SK-N-SH (cell line): ENCODE results near the gene CDX1. TPM values are rescaled to one million over a fixed set of nuclear protein-coding genes. Genes with fewer than 3 reads are reported as not detected.

Experiments
- CTCF ChIA-PET: fragments of 300-600, 350-600 bp; formaldehyde crosslinking; extraction: SDS; loops from one replicate; lab custom pipeline; 2021; lab: Yijun Ruan, JAX
- POLR2A ChIA-PET: fragments of 350-600 bp; sonication (Branson Sonifier 250); formaldehyde crosslinking; extraction: SDS; loops from one replicate; lab custom pipeline; 2020; ENCODE audit warnings: antibody characterized with exemption, inconsistent platforms; lab: Yijun Ruan, JAX
- DNase-seq: peaks from one replicate; pipeline ENCODE4 v3.0.0; 2012
- H2AFZ ChIP-seq: fragments of 200-600 bp; sonication (generic); 2 replicates; pipeline ENCODE4 v1.8.1; 2016; ENCODE audit warnings: antibody characterized with exemption, mild to moderate bottlenecking, low read depth
- H3F3A ChIP-seq: fragments of 200-600 bp; sonication (generic); replicated peaks from 2 replicates; pipeline ENCODE3; 2016; ENCODE audit warnings: antibody characterized with exemption, mild to moderate bottlenecking; ENCODE audit not compliant: insufficient read depth
- H3K27ac ChIP-seq, 2 experiments: fragments of 200-500 bp in 1 of 2; fragments of 200-600 bp in 1 of 2; sonication (Bioruptor generic) in 1 of 2; sonication (generic), shearing (Covaris generic) in 1 of 2; 2 replicates each; pipeline versions ENCODE4 v1.5.1 to v1.6.1; 2014 to 2016; ENCODE audit warnings: low read depth in 2 of 2, inconsistent platforms in 1 of 2, low read length in 1 of 2, mild to moderate bottlenecking in 1 of 2, mixed read lengths in 1 of 2
- H3K27me3 ChIP-seq: fragments of 200-600 bp; sonication (generic), shearing (Covaris generic); 2 replicates; pipeline ENCODE4 v1.6.1; 2016; ENCODE audit warnings: mixed run types; ENCODE audit not compliant: insufficient read depth
- H3K36me3 ChIP-seq, 2 experiments: fragments of 200-500 bp in 1 of 2; fragments of 200-600 bp in 1 of 2; sonication (Bioruptor generic) in 1 of 2; sonication (generic) in 1 of 2; replicated peaks in 1 of 2; 2 replicates each; pipeline versions ENCODE3 to v1.5.1; 2014 to 2016; ENCODE audit warnings: low read length in 1 of 2, mild to moderate bottlenecking in 1 of 2; ENCODE audit not compliant: insufficient read depth in 2 of 2, control insufficient read depth in 1 of 2
- H3K4me1 ChIP-seq, 2 experiments: fragments of 200-500 bp in 1 of 2; fragments of 200-600 bp in 1 of 2; sonication (Bioruptor generic) in 1 of 2; sonication (generic), shearing (Covaris generic) in 1 of 2; 2 replicates each; pipeline versions ENCODE4 v1.5.1 to v1.6.1; 2014 to 2016; ENCODE audit warnings: low read depth in 1 of 2, low read length in 1 of 2, mixed run types in 1 of 2; ENCODE audit not compliant: insufficient read depth in 2 of 2, control insufficient read depth in 1 of 2
- H3K4me2 ChIP-seq: fragments of 200-600 bp; sonication (generic), shearing (Covaris generic); 2 replicates; pipeline ENCODE4 v1.6.1; 2017; ENCODE audit warnings: mixed run types
- H3K4me3 ChIP-seq, 2 experiments: fragments of 200-500 bp in 1 of 2; fragments of 200-600 bp in 1 of 2; sonication (Bioruptor generic) in 1 of 2; sonication (generic), shearing (Covaris generic) in 1 of 2; 2 replicates each; pipeline versions ENCODE4 v1.5.1 to v1.8.1; 2014 to 2016; ENCODE audit warnings: low read depth in 2 of 2, inconsistent platforms in 1 of 2, low read length in 1 of 2, mild to moderate bottlenecking in 1 of 2, mixed read lengths in 1 of 2, moderate library complexity in 1 of 2
- H3K79me2 ChIP-seq: fragments of 200-600 bp; sonication (generic); 2 replicates; pipeline ENCODE4 v1.8.1; 2017; ENCODE audit warnings: mild to moderate bottlenecking; ENCODE audit not compliant: insufficient read depth
- H3K9ac ChIP-seq: fragments of 200-600 bp; sonication (generic); 2 replicates; pipeline ENCODE4 v1.6.1; 2017; ENCODE audit warnings: mixed run types
- H3K9me2 ChIP-seq: fragments of 200-600 bp; sonication (generic); 2 replicates; pipeline ENCODE4 v1.6.1; 2017; ENCODE audit warnings: mixed run types
- H3K9me3 ChIP-seq: fragments of 200-600 bp; sonication (generic); 2 replicates; pipeline ENCODE4 v1.6.1; 2017; ENCODE audit warnings: mixed run types, mild to moderate bottlenecking, moderate library complexity
- H4K20me1 ChIP-seq: fragments of 200-600 bp; sonication (generic); 2 replicates; pipeline ENCODE4 v1.6.1; 2017; ENCODE audit warnings: mild to moderate bottlenecking, mixed run types; ENCODE audit not compliant: insufficient read depth
- ELF1 ChIP-seq: IDR thresholded peaks from 2 replicates; pipeline ENCODE4 v1.4.0; 2012
- EZH2phosphoT487 ChIP-seq: fragments of 200-600 bp; sonication (generic); IDR thresholded peaks from 2 replicates; pipeline ENCODE4 v1.6.1; 2017; ENCODE audit warnings: low read depth, mixed run types, mild to moderate bottlenecking, antibody characterized with exemption, moderate library complexity, borderline replicate concordance
- FOSL2 ChIP-seq: IDR thresholded peaks from 2 replicates; pipeline ENCODE4 v1.4.0; 2012; ENCODE audit warnings: low read depth, mild to moderate bottlenecking, moderate library complexity, borderline replicate concordance
- FOXJ3 ChIP-seq: sonication (generic); formaldehyde crosslinking; IDR thresholded peaks from 2 replicates; pipeline ENCODE4 v1.5.1; 2020; ENCODE audit warnings: mild to moderate bottlenecking, missing genetic modification reagents
- FOXM1 ChIP-seq: IDR thresholded peaks from 2 replicates; pipeline ENCODE4 v1.4.0; 2012; ENCODE audit warnings: low read depth, mild to moderate bottlenecking
- GATA2 ChIP-seq: sonication (generic); formaldehyde crosslinking; IDR thresholded peaks from 2 replicates; pipeline ENCODE4 v1.5.0; 2020; ENCODE audit warnings: mild to moderate bottlenecking, missing genetic modification reagents
- JUND ChIP-seq: IDR thresholded peaks from 2 replicates; pipeline ENCODE4 v1.4.0; 2012
- MAX ChIP-seq: IDR thresholded peaks from 2 replicates; pipeline ENCODE4 v1.4.0; 2012; ENCODE audit warnings: low read depth
- MEF2A ChIP-seq: IDR thresholded peaks from 2 replicates; pipeline ENCODE4 v1.4.0; 2012; ENCODE audit warnings: low read depth, borderline replicate concordance
- NRF1 ChIP-seq: IDR thresholded peaks from 2 replicates; pipeline ENCODE4 v1.6.1; 2012; ENCODE audit warnings: low read depth, mild to moderate bottlenecking, low read length
- PBX3 ChIP-seq: IDR thresholded peaks from 2 replicates; pipeline ENCODE4; 2012
- POLR2AphosphoS5 ChIP-seq: IDR thresholded peaks from 2 replicates; pipeline ENCODE4 v1.6.1; 2012; ENCODE audit warnings: low read depth, low read length
- RFX5 ChIP-seq: IDR thresholded peaks from 2 replicates; pipeline ENCODE4 v1.6.1; 2012; ENCODE audit warnings: mild to moderate bottlenecking, improper control_type of control experiment, low read length
- RXRA ChIP-seq: IDR thresholded peaks from 2 replicates; pipeline ENCODE4 v1.4.0; 2012; ENCODE audit warnings: low read depth, mild to moderate bottlenecking, borderline replicate concordance
- SIN3A ChIP-seq: IDR thresholded peaks from 2 replicates; pipeline ENCODE4 v1.6.1; 2012; ENCODE audit warnings: low read depth, mild to moderate bottlenecking, low read length, moderate library complexity, borderline replicate concordance
- SMC3 ChIP-seq: IDR thresholded peaks from 2 replicates; pipeline ENCODE4 v1.6.1; 2012; ENCODE audit warnings: low read depth, low read length, improper control_type of control experiment
- TAF1 ChIP-seq: IDR thresholded peaks from 2 replicates; pipeline ENCODE4 v1.6.1; 2012; ENCODE audit warnings: low read depth, mild to moderate bottlenecking, low read length, moderate library complexity, borderline replicate concordance
- TCF12 ChIP-seq: IDR thresholded peaks from 2 replicates; pipeline ENCODE4 v1.4.0; 2012
- TEAD4 ChIP-seq: IDR thresholded peaks from 2 replicates; pipeline ENCODE4 v1.4.0; 2012; ENCODE audit warnings: mild to moderate bottlenecking, borderline replicate concordance; ENCODE audit not compliant: insufficient read depth
- YY1 ChIP-seq: IDR thresholded peaks from 2 replicates; pipeline ENCODE4 v1.4.0; 2012; ENCODE audit warnings: low read depth, mild to moderate bottlenecking
- WGBS: methylation state at CpG from one replicate; pipeline ENCODE4 v1.1.6; 2017; ENCODE audit warnings: low lambda C conversion rate; 5-methylcytosine and 5-hydroxymethylcytosine counted together
- polyA plus RNA-seq, 3 experiments: library from polyadenylated mRNA; depleted of rRNA; stranded (reverse); fragments of >200 nt; gene quantifications; 2 replicates each; pipeline ENCODE4 v1.2.3, GENCODE V29; 2012
- TF ChIP-seq, protein P1 (sequence below): fragments of 200-600 bp; sonication (generic); IDR thresholded peaks from 2 replicates; pipeline ENCODE4 v1.6.1; 2017; ENCODE audit warnings: antibody characterized with exemption, mild to moderate bottlenecking, moderate library complexity
- TF ChIP-seq, protein P2 (sequence below): fragments of 150-350 bp; IDR thresholded peaks from 2 replicates; pipeline ENCODE4 v1.6.1; 2017; ENCODE audit warnings: antibody characterized with exemption, low read length, low read depth, borderline replicate concordance

CDX1 gene
- polyA plus RNA-seq, 1 of the 3 experiments (the other 2 are of a cell fraction): 0.23 TPM

GRCh38 chr5:150196514-150196913 lies 29.9 kb downstream of the CDX1 start:
- H3K79me2 ChIP-seq: no peaks in the 10 kb centered on the region
- WGBS: 13% methylated on average over 4 of the region's 5 CpGs
- TF ChIP-seq EZH2phosphoT487: no peak
- no peak for TF ChIP-seq POLR2AphosphoS5
- no peak for TF ChIP-seq RFX5
- TF ChIP-seq, protein P1, sequence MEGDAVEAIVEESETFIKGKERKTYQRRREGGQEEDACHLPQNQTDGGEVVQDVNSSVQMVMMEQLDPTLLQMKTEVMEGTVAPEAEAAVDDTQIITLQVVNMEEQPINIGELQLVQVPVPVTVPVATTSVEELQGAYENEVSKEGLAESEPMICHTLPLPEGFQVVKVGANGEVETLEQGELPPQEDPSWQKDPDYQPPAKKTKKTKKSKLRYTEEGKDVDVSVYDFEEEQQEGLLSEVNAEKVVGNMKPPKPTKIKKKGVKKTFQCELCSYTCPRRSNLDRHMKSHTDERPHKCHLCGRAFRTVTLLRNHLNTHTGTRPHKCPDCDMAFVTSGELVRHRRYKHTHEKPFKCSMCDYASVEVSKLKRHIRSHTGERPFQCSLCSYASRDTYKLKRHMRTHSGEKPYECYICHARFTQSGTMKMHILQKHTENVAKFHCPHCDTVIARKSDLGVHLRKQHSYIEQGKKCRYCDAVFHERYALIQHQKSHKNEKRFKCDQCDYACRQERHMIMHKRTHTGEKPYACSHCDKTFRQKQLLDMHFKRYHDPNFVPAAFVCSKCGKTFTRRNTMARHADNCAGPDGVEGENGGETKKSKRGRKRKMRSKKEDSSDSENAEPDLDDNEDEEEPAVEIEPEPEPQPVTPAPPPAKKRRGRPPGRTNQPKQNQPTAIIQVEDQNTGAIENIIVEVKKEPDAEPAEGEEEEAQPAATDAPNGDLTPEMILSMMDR: no peak
- TF ChIP-seq, all 33 proteins: peak for 0
- H3F3A ChIP-seq: no peaks in the 10 kb centered on the region
- H3K36me3 ChIP-seq: no peaks in the 10 kb centered on the region
- CTCF ChIA-PET: interaction anchor here (0.7 to 4.8 kb wide), 5 partner anchors 14 to 76 kb away, joined by 3 to 22 read pairs (median 5); no protein-coding TSS in a partner anchor
- H4K20me1 ChIP-seq: no peaks in the 10 kb centered on the region
- H3K4me1 ChIP-seq: no peaks in the 10 kb centered on the region; a peak in 1 of 4 replicates
- POLR2A ChIA-PET: no interaction called here
- H3K27ac ChIP-seq: no peak overlapping the region
- no peak overlapping the region for H2AFZ ChIP-seq
- DNase-seq: no peak
- H3K4me3 ChIP-seq: no peak overlapping the region
- no peak overlapping the region for H3K4me2 ChIP-seq
- H3K9me2 ChIP-seq: no peaks in the 10 kb centered on the region
- H3K27me3 ChIP-seq: peaks cover 10% of the 10 kb centered on the region; the same call in 1 of the 2 replicates
- no peak overlapping the region for H3K9ac ChIP-seq
- no peaks in the 10 kb centered on the region for H3K9me3 ChIP-seq

DNA sequence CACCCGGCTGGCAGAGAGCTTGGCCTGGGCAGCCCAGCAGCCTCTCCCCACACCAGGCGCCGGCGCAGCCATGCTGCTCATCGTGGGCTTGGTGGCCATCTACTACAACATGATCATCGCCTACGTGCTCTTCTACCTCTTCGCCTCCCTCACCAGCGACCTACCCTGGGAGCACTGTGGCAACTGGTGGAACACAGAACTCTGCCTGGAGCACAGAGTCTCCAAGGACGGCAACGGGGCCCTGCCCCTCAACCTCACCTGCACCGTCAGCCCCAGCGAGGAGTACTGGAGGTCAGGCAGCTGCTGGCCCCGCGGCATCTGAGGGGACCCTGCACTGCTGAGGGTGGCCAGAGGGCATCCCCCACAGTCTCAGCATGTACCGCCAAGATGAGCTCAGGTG lies 30.4 kb downstream of the CDX1 start:
- 76% methylated on average over 15 of the region's 16 CpGs for WGBS
- no peaks in the 10 kb centered on the region for H3K36me3 ChIP-seq
- H3F3A ChIP-seq: no peaks in the 10 kb centered on the region
- H3K9me2 ChIP-seq: no peaks in the 10 kb centered on the region
- no peak for TF ChIP-seq SMC3
- TF ChIP-seq, protein P2, sequence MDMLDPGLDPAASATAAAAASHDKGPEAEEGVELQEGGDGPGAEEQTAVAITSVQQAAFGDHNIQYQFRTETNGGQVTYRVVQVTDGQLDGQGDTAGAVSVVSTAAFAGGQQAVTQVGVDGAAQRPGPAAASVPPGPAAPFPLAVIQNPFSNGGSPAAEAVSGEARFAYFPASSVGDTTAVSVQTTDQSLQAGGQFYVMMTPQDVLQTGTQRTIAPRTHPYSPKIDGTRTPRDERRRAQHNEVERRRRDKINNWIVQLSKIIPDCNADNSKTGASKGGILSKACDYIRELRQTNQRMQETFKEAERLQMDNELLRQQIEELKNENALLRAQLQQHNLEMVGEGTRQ: no peak
- TF ChIP-seq RXRA: no peak
- no peak for TF ChIP-seq MAX
- TF ChIP-seq TCF12: no peak
- TF ChIP-seq TAF1: no peak
- no peak for TF ChIP-seq FOXM1
- TF ChIP-seq FOXJ3 (CRISPR knock-in tag): no peak
- TF ChIP-seq GATA2 (CRISPR knock-in tag): no peak
- no peak for TF ChIP-seq TEAD4
- no peak for TF ChIP-seq ELF1
- TF ChIP-seq SIN3A: no peak
- TF ChIP-seq NRF1: no peak
- TF ChIP-seq MEF2A: no peak
- TF ChIP-seq YY1: no peak
- TF ChIP-seq PBX3: no peak
- TF ChIP-seq POLR2AphosphoS5: no peak
- no peak for TF ChIP-seq FOSL2
- TF ChIP-seq JUND: no peak
- no peak overlapping the region for H3K27ac ChIP-seq
- H3K4me2 ChIP-seq: no peak overlapping the region
- H3K79me2 ChIP-seq: no peaks in the 10 kb centered on the region
- no peak overlapping the region for H3K4me3 ChIP-seq
- DNase-seq: no peak
- no peaks in the 10 kb centered on the region for H4K20me1 ChIP-seq
- ChIA-PET POLR2A (no interaction called here), CTCF (interaction anchor here (0.7 to 4.8 kb wide), 5 partner anchors 15 to 76 kb away, joined by 3 to 22 read pairs (median 5); no protein-coding TSS in a partner anchor)
- H3K9me3 ChIP-seq: no peaks in the 10 kb centered on the region
- H2AFZ ChIP-seq: no peak overlapping the region
- H3K27me3 ChIP-seq: peaks cover 6% of the 10 kb centered on the region; the same call in 1 of the 2 replicates
- no peak overlapping the region for H3K9ac ChIP-seq
- H3K4me1 ChIP-seq: no peaks in the 10 kb centered on the region; a peak in 1 of 4 replicates
